B cell (primary cell): ENCODE data around the gene BRD4. TPM values are rescaled to one million over a fixed set of nuclear protein-coding genes. Genes with fewer than 3 reads are reported as not detected.

Experiments
- ATAC-seq: fragments of 200-7000 bp; cut with Tn5 transposase; one replicate; pipeline ENCODE4 v1.10.0; 2021; ENCODE audit warnings: low read depth, mild to moderate bottlenecking, moderate number of reproducible peaks, moderate library complexity
- CTCF ChIA-PET: fragments of 350-600 bp; sonication (Branson Sonifier 250); formaldehyde crosslinking; loops from one replicate; lab custom pipeline; 2021; ENCODE audit warnings: antibody characterized with exemption, inconsistent platforms; lab: Charles Lee
- POLR2A ChIA-PET: fragments of 350-600 bp; sonication (Branson Sonifier 250); formaldehyde crosslinking; loops from one replicate; lab custom pipeline; 2021; ENCODE audit warnings: antibody characterized with exemption; lab: Charles Lee
- DNase-seq: peaks from one replicate; pipeline ENCODE4 v3.0.0; 2013
- H2AFZ ChIP-seq: 2 replicates; pipeline ENCODE4 v1.6.1; 2012; ENCODE audit warnings: mild to moderate bottlenecking, low read depth, low read length; ENCODE audit not compliant: insufficient read depth, poor library complexity, severe bottlenecking
- H3K27ac ChIP-seq, 2 donors: 1 replicate in 1 of 2; 2 replicates in 1 of 2; pipeline ENCODE4 v1.5.1; 2012 to 2013; ENCODE audit warnings: low read length in 2 of 2, mild to moderate bottlenecking in 2 of 2, moderate library complexity in 1 of 2
- H3K27me3 ChIP-seq, 4 experiments: fragments of 200-600 bp in 1 of 4; sonication (generic) in 1 of 4; replicated peaks in 1 of 4; 1 replicate in 2 of 4; 2 replicates in 2 of 4; pipeline versions ENCODE4 v1.6.1 to v1.7.0; 2013 to 2016; ENCODE audit warnings: low read length in 3 of 4, mild to moderate bottlenecking in 2 of 4, mixed read lengths in 1 of 4, moderate library complexity in 1 of 4; ENCODE audit not compliant: insufficient read depth in 4 of 4, control insufficient read depth in 3 of 4; ENCODE audit errors: control extremely low read depth in 1 of 4
- H3K36me3 ChIP-seq, 2 experiments: replicated peaks in 1 of 2; 1 replicate in 1 of 2; 2 replicates in 1 of 2; pipeline versions ENCODE4 v1.6.1 to v1.7.1; 2013; ENCODE audit warnings: low read length in 1 of 2; ENCODE audit not compliant: insufficient read depth in 2 of 2, control insufficient read depth in 1 of 2; ENCODE audit errors: control extremely low read depth in 1 of 2, extremely low read depth in 1 of 2
- H3K4me1 ChIP-seq, 2 donors: fragments of 200-600 bp in 1 of 2; sonication (generic) in 1 of 2; 1 replicate in 1 of 2; 2 replicates in 1 of 2; pipeline versions ENCODE4 v1.5.1 to v1.6.1; 2013 to 2017; ENCODE audit warnings: low read length in 2 of 2; ENCODE audit not compliant: control insufficient read depth in 2 of 2, insufficient read depth in 2 of 2
- H3K4me2 ChIP-seq: replicated peaks from 2 replicates; pipeline ENCODE3; 2012; ENCODE audit warnings: mild to moderate bottlenecking, low read depth, low read length; ENCODE audit not compliant: poor library complexity, severe bottlenecking
- H3K4me3 ChIP-seq, 5 experiments: fragments of 200-600 bp in 1 of 5; sonication (generic) in 1 of 5; 1 replicate in 3 of 5; 2 replicates in 2 of 5; pipeline versions ENCODE4 v1.5.1 to v1.7.0; 2011 to 2016; ENCODE audit warnings: low read length in 4 of 5, mild to moderate bottlenecking in 4 of 5, low read depth in 2 of 5, control low read depth in 1 of 5, moderate library complexity in 1 of 5; ENCODE audit not compliant: insufficient read depth in 1 of 5; ENCODE audit errors: control extremely low read depth in 1 of 5, extremely low read depth in 1 of 5
- H3K79me2 ChIP-seq: fragments of 200-600 bp; sonication (generic); one replicate; pipeline ENCODE4 v1.6.0; 2016; ENCODE audit warnings: low read length; ENCODE audit not compliant: control insufficient read depth, insufficient read depth
- H3K9ac ChIP-seq: fragments of 200-600 bp; sonication (generic); 2 replicates; pipeline ENCODE4 v1.6.1; 2017; ENCODE audit warnings: mild to moderate bottlenecking, low read length, moderate library complexity
- H3K9me3 ChIP-seq, 3 donors: one replicate each; pipeline versions ENCODE4 v1.6.1 to v1.7.1; 2013; ENCODE audit warnings: low read length in 2 of 3; ENCODE audit not compliant: control insufficient read depth in 2 of 3, insufficient read depth in 1 of 3; ENCODE audit errors: control extremely low read depth in 1 of 3
- H4K20me1 ChIP-seq: 2 replicates; pipeline ENCODE4 v1.6.0; 2012; ENCODE audit warnings: mild to moderate bottlenecking, low read length; ENCODE audit not compliant: insufficient read depth, control insufficient read depth, poor library complexity, severe bottlenecking
- H3K27ac Mint-ChIP-seq: one replicate; pipeline ENCODE4 v1.8.0; 2021; ENCODE audit warnings: mixed read lengths
- H3K27me3 Mint-ChIP-seq: one replicate; pipeline ENCODE4 v1.8.0; 2021; ENCODE audit warnings: mixed read lengths
- H3K4me1 Mint-ChIP-seq: one replicate; pipeline ENCODE4 v1.8.0; 2021; ENCODE audit warnings: mixed read lengths
- H3K4me3 Mint-ChIP-seq: one replicate; pipeline ENCODE4 v1.8.0; 2021; ENCODE audit warnings: mixed read lengths
- H3K9me3 Mint-ChIP-seq: one replicate; pipeline ENCODE4 v1.8.0; 2022; ENCODE audit warnings: mixed read lengths; ENCODE audit not compliant: insufficient read depth
- CTCF ChIP-seq: fragments of 200-600 bp; IDR thresholded peaks from one replicate; pipeline ENCODE4 v1.8.0; 2022; ENCODE audit warnings: antibody characterized with exemption, mild to moderate bottlenecking
- EZH2 ChIP-seq: IDR thresholded peaks from 2 replicates; pipeline ENCODE4 v1.6.1; 2012; ENCODE audit warnings: borderline replicate concordance, low read depth, mild to moderate bottlenecking, moderate library complexity, low read length; ENCODE audit not compliant: insufficient read depth, poor library complexity, severe bottlenecking
- WGBS: methylation state at CpG from one replicate; pipeline ENCODE4 v1.1.5; 2013; ENCODE audit warnings: missing lambda C conversion rate; ENCODE audit not compliant: insufficient coverage; 5-methylcytosine and 5-hydroxymethylcytosine counted together
- intact Hi-C: fragments of 100-400 bp; cut with micrococcal nuclease; formaldehyde crosslinking; loops from one replicate; pipeline ENCODE4 v1.10.0; 2022
- polyA plus RNA-seq: library from polyadenylated mRNA; depleted of rRNA; stranded (reverse); fragments of >200 nt; gene quantifications from 2 replicates; pipeline ENCODE4 v1.2.3, GENCODE V29; 2012
- total RNA-seq, 2 donors: library from RNA; stranded (reverse); fragments of 120-200 nt in 1 of 2; gene quantifications; 1 replicate in 1 of 2; 2 replicates in 1 of 2; pipeline versions ENCODE4 v1.2.3 to v1.2.4, GENCODE V29; 2013 to 2022

BRD4 gene
- total and polyA plus RNA-seq, 2 donors (not counting 1 experiment from before 2014, with no cell fraction given): 30.7 to 209 TPM

GRCh38 chr19:15368798-15369593 lies 36.7 kb upstream of the BRD4 start:
- no peak for ATAC-seq
- Histone ChIP-seq H3K36me3 (peaks cover 2 to 90% of the 10 kb centered on the region in 2 experiments), H3K9ac (no peak overlapping the region), H3K79me2 (peaks cover 73% of the 10 kb centered on the region), H2AFZ (no peak overlapping the region), H4K20me1 (peaks cover 77% of the 10 kb centered on the region), H3K27me3 (no peaks in the 10 kb centered on the region), H3K9me3 (no peaks in the 10 kb centered on the region), H3K4me2 (no peak overlapping the region), H3K4me1 (no peaks in the 10 kb centered on the region), H3K27ac (no peak overlapping the region), H3K4me3 (no peak overlapping the region)
- Mint-ChIP-seq H3K27me3 (no peaks in the 10 kb centered on the region), H3K9me3 (no peaks in the 10 kb centered on the region), H3K27ac (no peak overlapping the region), H3K4me1 (no peaks in the 10 kb centered on the region), H3K4me3 (no peak overlapping the region)
- no peak for DNase-seq
- ChIA-PET POLR2A (no interaction called here), CTCF (no interaction called here)
- intact Hi-C loops: no loop called here
- TF ChIP-seq EZH2 (no peak), CTCF (no peak)
- WGBS: 98% methylated on average over 35 of the region's 35 CpGs

GRCh38 chr19:15368051-15368632 lies 35.8 kb upstream of the BRD4 start:
- no peak overlapping the region for H3K9ac ChIP-seq
- H3K27me3 Mint-ChIP-seq: no peaks in the 10 kb centered on the region
- ATAC-seq: no peak
- no peaks in the 10 kb centered on the region for H3K4me1 ChIP-seq
- intact Hi-C loops: no loop called here
- H3K27ac ChIP-seq: no peak overlapping the region
- peaks cover 69% of the 10 kb centered on the region for H4K20me1 ChIP-seq
- no peaks in the 10 kb centered on the region for H3K4me1 Mint-ChIP-seq
- H3K79me2 ChIP-seq: peaks cover 64% of the 10 kb centered on the region
- ChIA-PET CTCF (interaction anchor here (1.0 kb wide), 1 partner anchor 53 kb away, joined by 3 read pairs; no protein-coding TSS in a partner anchor), POLR2A (no interaction called here)
- no peak overlapping the region for H2AFZ ChIP-seq
- H3K4me2 ChIP-seq: no peak overlapping the region
- no peak overlapping the region for H3K4me3 Mint-ChIP-seq
- 98% methylated on average over 23 of the region's 24 CpGs for WGBS
- H3K9me3 ChIP-seq: no peaks in the 10 kb centered on the region
- peaks cover 2 to 81% of the 10 kb centered on the region in 2 experiments for H3K36me3 ChIP-seq
- TF ChIP-seq EZH2: no peak
- no peak for TF ChIP-seq CTCF
- no peak overlapping the region for H3K27ac Mint-ChIP-seq
- no peaks in the 10 kb centered on the region for H3K9me3 Mint-ChIP-seq
- no peak overlapping the region for H3K4me3 ChIP-seq
- DNase-seq: peak; percentile 9
- no peaks in the 10 kb centered on the region for H3K27me3 ChIP-seq
